GM18526 (cell line): ENCODE measurements around the gene NFKBIE.

ENCODE experiments used
- POLR2A ChIP-seq: IDR thresholded peaks from 3 replicates; pipeline ENCODE4 v1.6.1; 2011; ENCODE audit not compliant: insufficient read length; ENCODE audit errors: extremely low read depth

The NFKBIE gene

DNA sequence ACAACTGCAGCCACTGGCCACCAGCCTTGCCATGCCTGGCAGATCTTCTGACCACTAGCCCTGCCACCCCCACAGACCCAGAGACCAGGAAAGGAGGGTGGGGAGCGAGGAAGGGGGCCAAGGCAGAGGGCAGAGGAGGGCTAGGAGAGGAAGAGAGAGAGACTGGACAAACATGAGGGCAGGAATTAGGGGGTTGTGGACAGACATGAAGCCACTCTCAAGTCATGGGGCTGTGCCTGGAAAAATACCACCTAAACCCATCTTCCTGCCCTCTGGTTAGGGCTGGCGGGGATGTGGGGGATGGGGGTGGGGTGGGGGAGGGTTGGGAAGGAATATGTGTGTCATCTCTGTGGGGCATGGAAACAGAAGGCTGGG lies 43.4 kb downstream of the NFKBIE start:
- no peak for TF ChIP-seq POLR2A

DNA sequence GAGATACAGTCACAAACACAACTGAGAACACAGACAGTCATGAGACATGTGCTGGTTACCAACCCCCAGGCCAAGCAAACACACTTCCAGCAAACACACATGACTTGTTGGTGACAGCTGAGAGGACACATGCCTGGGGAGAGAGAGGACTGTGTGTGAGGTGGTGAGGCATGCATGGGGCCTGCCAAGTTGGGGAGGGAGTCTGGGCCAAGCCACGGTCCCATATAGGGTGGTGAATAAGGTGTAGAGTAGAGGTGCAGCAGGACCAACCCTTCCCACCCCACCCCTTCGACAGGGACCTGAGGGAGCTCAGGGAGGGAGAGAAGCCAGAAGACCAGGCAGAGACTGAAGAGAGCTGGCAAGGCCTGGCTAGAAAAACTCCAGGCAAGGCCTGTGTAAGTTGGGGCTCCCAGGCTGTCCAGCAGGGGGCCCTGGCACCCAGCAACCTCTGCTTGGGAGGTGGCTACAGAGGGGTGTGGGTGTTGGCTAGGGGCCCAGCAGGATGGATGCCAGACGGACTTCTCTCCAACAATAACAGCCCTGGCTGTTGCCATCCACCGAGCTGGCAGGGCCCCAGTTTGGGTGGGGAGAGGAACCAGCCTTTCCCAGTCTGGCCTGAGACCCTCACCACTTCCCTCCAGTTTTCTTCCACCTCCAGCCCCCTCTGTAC lies 43.9 kb downstream of the NFKBIE start:
- no peak for TF ChIP-seq POLR2A

DNA sequence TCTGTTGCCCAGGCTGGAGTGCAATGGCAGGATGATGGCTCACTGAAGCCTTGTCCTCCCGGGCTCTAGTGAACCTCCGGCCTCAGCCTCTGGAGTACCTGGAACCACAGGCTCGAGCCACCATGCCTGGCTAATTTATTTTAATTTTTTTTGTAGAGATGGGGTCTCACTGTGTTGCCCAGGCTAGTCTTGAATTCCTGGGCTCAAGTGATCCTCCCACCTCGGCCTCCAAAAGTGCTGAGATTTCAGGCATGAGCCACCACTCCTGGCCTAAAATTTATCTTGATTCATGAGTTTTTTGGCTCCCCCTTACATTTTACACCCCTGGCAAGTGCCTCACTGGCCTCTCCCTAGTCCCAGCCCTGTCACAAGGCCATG lies 44.4 kb downstream of the NFKBIE start:
- TF ChIP-seq POLR2A: no peak

DNA sequence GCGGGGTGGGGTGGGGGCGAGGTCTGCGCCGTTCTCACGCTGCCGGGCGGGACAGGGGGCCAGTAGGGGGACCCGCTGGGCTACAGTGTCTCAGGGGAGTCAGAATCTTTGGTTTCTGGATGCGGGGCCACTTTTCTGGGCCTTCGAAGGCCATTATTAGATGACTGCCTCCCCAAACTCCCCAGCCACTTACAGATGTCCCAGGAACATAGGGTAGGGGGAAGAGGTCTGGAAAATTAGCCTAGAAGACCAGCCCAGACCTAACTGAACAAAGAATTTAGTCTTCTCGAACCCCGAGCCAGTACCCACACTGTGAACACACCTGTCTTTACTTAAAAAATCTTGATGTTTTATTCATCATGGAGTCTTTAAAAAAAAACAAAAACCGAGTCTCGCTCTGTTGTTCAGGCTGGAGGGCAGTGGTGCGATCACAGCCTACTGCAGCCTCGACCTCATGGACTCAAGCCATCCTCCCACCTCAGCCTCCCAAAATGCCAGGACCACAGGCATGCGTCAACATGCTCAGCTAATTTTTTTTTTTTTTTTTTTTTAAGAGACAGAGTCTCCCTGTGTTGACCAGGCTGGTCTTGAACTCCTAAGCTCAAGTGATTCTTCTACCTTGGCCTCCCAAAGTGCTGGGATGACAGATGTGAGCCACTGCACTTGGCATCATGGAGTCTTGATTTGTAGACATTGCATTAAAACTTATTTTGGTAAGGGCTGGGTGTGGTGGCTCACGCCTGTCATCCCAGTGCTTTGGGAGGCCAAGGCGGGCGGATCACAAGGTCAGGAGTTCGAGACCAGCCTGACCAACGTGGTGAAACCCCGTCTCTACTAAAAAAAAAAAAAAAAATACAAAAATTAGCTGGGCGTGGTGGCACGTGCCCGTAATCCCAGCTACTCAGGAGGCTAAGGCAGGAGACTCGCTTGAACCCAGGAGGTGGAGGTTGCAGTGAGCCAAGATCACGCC lies 45.3 kb downstream of the NFKBIE start:
- TF ChIP-seq POLR2A: no peak

DNA sequence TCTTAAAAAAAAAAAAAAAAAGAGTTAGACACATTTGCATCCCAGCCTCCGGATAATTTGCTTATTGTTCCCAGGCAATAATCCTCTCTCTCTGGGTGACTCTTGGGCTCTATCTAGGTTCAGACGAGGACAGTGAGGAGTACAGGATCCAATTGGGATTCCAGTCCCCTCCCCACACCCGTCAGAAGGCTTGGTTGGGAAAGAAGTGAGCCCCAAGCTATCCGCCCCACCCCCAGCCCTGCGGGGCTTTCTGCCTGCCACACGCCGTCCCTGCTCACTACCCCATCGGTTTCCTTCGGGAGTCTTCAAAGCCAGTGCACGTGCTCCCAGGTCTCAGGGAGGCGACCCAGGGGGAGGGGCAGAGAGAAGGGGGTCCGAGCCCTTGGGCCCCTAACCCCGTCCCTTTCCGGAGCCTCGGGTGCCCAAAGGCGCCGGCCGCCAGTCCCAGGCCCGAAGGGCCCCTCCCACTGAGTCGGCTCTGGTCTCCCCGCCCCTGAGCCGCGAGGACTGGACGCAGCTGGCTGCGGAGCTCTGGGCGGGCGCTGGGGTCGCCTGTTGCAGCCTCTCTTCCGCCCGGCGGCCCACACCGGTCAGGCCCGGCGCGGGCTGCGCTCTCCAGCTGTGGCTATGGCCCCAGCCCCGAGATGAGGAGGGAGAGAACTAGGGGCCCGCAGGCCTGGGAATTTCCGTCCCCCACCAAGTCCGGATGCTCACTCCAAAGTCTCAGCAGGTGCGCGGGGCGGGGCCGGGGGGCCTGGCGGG lies 46.1 kb downstream of the NFKBIE start:
- TF ChIP-seq POLR2A: peak; percentile 68

DNA sequence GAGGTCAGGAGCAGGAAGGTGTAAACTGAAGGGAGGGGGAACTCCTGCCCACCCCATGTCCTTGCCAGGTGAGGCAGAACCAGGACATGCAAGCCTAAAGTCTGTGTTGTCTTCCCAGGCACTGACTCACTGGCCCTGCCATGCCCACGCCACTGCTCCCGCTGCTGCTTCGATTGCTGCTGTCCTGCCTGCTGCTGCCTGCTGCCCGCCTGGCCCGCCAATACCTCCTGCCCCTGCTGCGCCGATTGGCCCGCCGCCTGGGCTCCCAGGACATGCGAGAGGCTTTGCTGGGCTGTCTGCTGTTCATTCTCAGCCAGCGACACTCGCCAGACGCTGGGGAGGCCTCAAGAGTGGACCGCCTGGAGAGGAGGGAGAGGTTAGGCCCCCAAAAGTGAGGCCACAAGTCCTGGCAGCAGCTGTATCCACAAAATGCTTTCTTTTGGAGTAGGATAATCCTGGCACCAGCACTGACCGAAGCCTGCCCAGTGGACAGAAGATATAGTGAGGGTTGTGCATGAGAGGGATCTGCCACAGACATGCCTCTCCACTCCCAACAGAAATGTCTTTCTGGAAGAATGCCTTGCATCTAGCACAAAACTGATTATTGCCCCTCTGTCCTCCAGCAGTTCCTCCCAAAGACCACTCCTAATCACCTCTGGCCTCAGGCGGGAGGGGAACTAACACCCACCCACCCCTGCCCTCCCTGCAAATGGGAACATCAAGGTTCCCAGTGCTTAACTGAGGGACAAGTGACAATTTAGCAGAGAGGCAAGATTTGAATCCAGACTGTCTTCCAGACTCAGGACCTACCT lies 47.8 kb downstream of the NFKBIE start:
- TF ChIP-seq POLR2A: no peak

DNA sequence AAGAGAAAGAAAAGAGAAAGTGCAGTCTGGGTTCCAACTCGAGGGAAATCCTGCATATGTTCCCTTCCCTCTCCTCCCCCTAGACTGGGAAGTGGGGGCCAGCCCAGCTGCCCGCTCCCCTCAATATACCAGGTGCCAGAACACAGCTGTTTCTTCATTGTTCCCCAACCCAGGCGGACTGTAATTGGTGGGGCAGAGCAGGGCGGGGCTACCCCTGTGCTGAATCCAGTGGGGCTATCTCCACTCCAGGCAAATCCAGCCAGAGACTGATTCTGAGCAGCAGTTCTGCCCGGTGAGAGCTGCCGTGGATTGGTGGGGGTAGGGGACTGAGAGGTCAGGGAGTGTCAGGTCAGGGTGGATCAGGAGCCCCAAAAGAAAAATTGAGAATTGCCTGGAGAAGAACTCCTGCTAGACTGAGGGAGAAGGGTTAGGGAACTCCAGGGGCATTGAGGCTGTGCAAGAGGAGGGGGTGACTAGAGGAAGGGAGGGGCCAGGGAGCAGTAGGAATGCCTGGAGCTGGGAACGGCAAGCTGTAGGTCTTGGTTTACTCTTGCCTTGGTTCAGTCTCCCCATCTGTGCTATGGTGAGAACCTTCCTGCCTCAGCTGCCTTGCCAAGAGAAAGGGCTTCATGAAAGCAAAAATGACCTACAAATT lies 48.5 kb downstream of the NFKBIE start, which contains the start of gene MYMX:
MYMX (plus strand) TSS at position 250 of the 655 bp plus-strand sequence. CDS start 546 bp downstream, outside the sequence.
- no peak for TF ChIP-seq POLR2A

DNA sequence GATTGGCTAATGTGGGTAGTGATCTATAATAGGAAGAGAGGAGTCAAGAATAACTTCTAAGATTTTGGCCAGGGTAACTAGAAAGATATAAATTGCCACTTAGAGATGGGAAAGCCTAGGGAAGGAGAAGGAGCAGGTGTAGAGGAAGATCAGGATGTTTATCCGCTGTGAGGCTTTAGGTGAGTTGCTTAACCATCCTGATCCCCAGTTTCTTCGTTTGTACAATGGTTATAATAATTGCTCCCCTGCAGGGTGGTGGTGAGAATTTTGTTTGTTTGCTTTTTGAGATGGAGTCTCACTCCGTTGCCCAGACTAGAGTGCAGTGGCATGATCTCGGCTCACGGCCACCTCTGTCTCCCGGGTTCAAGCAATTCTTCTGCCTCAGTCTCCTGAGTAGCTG lies 51.0 kb downstream of the NFKBIE start:
- no peak for TF ChIP-seq POLR2A

DNA sequence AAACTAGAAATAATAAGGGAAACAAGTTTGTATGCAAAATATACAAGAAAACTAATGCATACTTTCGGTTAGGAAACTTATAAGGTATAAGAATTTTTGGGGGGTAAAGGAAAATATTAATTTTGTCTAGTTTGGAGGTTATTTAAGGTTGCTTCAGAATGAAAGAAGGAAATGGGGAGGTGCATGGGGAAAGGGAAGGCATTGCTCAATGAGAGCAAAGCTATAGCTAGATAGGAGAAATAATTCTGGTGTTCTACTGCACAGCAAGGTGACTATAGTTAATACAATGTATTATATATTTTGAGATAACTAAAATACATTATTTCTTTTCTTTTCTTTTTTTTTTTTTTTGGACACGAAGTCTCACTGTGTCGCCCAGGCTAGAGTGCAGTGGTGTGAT lies 54.1 kb downstream of the NFKBIE start:
- no peak for TF ChIP-seq POLR2A
